NCI-H2171 treated with DMSO at 0.1 percent for 48 hours (cell line): ENCODE results near the gene MPP4.

Experiments
- DNase-seq: peaks from one replicate; lab custom pipeline; 2025; lab: John Stamatoyannopoulos, UW

Gene MPP4

DNA sequence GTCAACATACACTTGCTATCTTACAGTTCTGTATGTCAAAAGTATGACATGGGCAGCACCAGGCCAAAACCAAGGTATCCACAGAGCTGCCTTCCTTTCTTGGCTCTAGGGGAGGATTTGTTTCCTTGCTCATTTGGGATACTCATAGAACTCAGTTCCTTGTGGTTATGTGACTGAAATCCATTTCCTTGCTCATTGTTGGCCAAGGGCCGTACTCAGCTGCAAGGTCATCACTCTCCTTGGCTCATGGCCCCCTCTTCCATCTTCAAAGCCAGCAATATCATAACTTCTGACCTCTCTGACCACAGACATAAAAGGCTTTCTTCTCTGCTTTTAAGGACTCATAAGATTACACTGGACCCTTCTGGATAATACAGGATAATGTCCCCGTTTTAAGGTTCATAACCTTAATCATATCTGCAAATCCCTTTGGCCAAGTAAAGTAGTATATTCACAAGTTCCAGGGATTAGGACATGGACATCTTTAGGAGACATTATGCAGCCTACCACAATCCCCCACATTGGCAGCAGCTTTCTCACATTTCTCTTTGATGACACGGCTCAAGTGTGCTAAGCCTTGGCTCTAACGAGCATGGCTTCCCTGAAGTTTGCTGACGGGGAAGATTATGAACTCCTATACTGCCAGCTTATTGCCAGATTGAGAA, 76.0 kb downstream of the MPP4 start:
- DNase-seq = no peak

DNA sequence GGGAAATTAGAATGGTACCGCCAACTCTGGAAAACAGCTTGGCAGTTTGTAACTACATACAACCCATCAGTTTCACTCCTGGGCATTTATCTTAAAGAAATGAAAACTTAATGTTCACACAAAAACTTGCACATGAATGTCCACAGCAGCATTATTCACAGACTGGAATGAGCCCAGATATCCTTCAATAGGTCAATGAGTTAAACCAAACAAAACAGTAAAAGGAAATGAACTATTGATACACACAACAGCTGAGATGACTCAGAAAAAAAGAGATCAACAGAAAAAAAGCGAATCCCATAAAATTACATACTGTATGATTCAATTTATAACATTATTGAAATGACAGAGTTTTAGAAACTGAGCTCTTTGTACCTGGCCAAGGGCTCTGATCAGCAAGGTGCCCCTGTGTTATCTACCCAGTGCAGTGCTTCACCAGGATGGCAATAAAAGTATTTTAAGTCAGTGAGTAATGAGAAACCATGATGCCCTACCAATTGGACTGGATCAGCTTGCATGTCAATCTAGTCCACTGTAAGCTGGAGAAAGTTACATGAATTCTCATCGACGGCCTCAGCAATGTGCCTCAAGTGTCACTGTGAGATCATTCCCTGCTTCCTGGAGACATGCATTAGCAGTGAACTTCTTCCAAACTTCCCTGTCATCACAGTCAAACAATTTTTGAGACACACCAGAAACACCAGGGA, 77.0 kb downstream of the MPP4 start:
- no peak for DNase-seq

DNA sequence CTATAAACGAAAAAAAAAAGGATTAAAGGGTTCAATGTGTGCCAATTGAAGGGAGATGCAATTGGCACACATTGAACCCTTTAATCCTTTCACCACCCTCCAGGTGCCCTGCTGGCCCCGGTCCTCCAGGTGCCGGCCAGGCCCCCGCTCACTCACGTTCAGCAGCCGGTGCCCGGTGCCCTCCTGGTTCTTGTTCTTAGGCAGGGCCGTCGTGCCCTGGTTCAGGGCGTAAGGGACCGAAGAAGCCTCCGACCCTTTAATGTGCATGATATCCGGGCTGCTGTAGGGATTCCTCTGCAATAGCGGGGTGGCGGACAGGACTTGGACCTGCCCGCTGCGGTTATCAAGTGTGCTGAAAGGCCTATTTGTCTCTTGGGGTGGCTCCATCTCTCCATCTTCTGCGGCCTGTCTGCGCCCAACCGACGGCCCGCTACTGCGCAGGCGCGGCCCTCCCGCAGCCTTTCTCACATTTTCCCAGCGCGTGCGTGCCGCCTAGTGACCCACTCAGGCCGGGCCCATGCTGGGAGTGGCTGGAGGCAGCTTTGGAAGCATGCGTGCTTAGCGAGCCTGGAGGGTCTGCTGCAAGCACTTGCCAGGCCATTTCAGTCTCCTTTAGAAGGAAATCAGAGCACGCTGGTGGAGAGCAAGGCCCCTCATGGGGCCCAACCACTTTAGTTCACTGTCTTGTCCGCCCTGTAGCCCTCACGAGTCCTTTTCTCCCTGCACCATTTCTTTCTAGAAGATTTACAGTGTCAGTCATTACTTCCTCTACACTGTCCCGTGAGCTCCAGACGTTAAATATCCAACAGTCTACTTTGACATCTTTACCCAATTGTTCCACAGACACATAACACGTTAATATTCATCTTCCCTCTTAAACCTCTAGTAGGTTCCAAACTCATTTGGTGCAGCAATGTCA, 79.4 kb downstream of the MPP4 start:
- DNase-seq = peak; percentile 65

DNA sequence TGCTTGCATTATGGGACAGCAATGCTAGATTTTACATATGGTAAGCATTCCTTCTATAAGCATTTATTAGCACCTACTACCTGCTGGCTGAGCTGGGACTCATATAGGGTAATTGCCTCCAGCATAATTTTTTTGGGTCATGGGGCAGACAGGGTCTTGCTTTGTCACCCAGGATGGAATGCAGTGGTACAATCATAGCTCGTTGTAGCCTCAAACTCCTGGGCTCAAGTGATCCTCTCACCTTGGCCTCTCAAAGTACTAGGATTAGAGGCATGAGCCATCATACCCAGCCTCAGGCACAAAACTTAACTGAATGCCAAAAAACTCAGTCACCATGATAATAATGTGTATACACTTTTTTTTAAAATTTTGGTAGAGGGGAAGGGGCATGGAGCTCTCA, 90.4 kb downstream of the MPP4 start:
- no peak for DNase-seq

DNA sequence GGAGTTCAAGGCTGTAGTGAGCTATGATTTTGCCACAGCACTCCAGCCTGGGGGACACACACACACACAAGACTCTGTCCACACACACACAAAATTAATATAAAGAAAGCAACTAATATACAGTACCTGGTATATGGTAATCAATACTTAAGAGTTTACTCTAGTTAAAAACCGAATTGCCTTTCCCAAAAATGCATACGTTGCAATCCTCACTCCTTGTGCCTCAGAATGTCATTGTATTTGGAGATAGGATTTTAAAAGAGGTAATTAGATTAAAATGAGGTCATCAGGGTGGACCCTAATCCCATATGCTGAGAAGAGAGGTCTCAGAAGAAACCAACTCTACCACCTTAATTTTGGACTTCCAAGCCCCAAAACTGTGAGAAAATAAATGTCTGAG, 90.9 kb downstream of the MPP4 start:
- DNase-seq = no peak

DNA sequence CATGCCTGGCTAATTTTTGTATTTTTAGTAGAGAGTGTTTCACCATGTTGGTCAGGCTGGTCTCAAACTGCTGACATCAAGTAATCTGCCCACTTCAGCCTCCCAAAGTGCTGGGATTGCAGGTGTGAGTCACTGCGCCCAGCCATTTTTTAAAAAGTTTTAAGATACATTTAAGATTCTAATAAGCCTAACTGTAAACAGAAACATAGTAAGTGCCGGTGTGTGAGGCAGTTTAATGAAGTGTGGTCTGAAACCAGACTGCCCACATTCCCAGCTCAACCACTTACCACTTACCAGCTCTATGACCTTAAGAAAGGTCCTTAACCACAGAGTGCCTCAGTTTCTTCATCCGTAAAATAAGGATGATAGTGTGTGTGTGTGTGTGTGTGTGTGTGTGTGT, 97.5 kb downstream of the MPP4 start:
- DNase-seq = no peak

DNA sequence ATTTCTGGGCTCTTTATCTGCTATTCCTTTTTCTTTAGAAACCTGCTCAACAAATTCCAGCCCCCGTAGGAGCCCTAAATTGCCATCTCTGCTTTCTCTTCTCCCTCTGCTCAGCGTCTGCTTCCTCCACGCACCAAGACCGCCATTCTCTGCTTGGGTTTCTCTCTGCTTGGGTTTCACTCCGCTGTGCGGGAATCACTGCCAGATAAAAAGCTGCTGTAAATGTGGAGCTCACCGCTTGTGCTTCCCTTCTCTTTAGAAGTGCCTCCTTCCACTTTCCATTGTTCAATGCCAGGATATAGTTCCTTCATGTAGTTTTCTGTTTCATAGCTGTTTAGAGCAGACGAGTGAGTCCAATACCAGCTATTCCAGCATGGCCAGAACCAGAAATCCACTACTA, 101.0 kb downstream of the MPP4 start:
- no peak for DNase-seq
